HG03045 (cell line): ENCODE results near the gene ACACA.
"Not testable (repeated sequence)": the region's sequence is repeated elsewhere in the genome, so short reads cannot be mapped to it uniquely, and the experiment has no call there.

Source experiments
- ATAC-seq: cut with Tn5 transposase; IDR thresholded peaks from one replicate; pipeline ENCODE4 v1.9.1; 2021; ENCODE audit warnings: mild to moderate bottlenecking, moderate library complexity; ENCODE audit not compliant: unreplicated experiment

The ACACA gene

GRCh38 chr17:37188157-37188556 lies 218.5 kb downstream of the ACACA start:
- no peak for ATAC-seq

DNA sequence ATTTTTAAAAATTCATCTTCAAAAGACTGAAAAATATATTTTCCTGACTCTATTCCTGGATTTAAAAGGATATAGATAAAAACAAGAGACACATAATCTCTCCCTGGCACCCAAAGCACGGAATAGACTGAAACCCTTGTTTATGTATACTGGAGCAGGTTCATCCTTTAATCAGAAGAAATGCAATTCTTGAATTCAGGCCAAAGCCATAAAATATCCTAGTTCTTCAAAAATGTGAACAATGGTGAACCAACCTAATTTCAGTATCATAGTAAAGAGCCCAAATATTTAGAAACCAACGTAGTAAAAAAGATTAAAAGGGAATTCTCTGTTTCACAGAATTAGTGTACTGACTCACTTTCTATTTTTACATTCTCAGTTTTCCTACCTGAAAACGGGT lies 219.4 kb downstream of the ACACA start:
- ATAC-seq, result no peak

GRCh38 chr17:37182786-37183465 lies 223.7 kb downstream of the ACACA start:
- ATAC-seq, result no peak

DNA sequence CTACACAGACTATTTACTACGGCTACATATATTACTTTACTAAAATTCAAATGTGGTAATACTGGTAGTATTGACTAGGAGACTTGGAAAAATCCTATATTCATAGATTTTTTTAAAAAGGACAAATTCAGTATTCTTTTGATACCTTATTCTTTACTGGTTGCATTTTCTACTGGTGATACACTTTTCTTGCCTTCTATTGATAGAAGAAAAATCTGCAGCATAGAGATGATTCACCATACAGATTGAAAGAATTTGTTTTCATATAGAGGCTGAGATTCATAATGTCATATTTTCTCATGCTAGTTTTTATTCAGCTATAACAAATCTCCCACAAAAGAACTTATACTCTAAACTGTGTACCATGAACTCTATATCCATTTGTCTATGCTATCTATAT lies 226.3 kb downstream of the ACACA start:
- no peak for ATAC-seq

DNA sequence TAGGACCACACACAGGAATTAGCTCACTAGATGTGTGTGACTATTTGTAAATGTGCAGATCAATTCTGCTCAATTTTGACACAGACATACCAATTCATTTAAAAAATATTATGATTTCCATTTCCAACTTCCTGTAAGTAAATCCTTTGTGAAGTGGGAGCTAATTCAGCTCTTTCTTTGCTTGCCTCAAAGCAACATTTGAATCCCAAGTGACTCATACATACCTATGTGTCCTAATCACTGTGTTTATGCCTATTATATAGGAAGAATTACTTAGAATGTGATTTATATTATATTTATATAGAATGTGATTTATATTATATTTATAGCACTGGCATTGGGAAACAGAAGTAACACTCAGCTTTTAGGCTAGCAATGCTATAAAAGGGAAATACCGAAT lies 226.7 kb downstream of the ACACA start:
- ATAC-seq, result no peak

- ATAC-seq, result no peak
Measured at GRCh38 chr17:37177254-37177870, 229.3 kb downstream of the ACACA start.

- ATAC-seq, result no peak
Measured at GRCh38 chr17:37176723-37177122, 229.9 kb downstream of the ACACA start.

GRCh38 chr17:37174205-37174604 lies 232.4 kb downstream of the ACACA start:
- no peak for ATAC-seq

DNA sequence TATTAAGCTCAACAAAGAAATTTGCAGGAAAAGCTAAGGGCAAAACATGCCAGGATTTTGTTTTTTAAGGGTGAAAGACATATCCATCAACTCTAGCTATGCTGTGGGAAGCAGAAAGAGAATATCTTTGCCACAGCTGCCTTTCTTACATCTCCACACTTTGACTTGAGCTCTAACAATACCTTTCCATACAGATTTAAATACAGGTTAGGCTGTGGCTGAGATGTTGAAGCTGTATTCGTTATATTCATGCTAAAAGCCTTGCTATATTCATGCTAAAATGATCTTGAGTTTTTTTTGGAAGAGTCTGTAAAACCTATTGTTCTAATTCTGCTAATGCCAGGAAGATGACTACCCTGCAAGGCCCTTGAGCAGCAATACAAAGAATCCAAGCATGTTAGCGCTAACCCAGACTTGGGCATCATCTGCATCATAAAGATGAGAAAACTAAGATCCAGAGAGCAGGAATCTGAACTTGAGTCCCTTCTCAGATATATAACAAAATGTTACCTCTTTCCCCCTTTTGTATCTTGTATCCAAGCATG lies 235.7 kb downstream of the ACACA start:
- no peak for ATAC-seq

- no peak for ATAC-seq
Measured at GRCh38 chr17:37168731-37169353, 237.8 kb downstream of the ACACA start.

- no peak for ATAC-seq
Measured at GRCh38 chr17:37167756-37168155, 238.9 kb downstream of the ACACA start.

DNA sequence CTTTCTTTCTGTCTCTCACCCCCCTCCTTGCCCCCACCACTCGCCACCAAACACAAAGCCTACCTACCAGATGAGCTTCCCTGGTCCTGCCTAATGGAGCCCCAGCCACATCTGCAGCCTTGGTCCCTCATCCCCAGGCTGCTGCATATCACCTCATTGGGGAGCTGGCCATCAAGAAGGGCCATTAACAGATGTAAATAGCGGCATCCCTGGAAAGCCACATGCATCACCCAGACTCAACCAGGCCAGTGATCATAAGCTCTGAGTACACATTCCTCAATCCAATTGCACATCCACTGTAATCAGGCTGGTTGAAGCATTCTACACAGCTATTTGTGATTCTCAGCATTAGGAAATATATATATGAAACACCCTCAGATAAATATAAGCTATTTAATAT lies 242.6 kb downstream of the ACACA start:
- no peak for ATAC-seq

DNA sequence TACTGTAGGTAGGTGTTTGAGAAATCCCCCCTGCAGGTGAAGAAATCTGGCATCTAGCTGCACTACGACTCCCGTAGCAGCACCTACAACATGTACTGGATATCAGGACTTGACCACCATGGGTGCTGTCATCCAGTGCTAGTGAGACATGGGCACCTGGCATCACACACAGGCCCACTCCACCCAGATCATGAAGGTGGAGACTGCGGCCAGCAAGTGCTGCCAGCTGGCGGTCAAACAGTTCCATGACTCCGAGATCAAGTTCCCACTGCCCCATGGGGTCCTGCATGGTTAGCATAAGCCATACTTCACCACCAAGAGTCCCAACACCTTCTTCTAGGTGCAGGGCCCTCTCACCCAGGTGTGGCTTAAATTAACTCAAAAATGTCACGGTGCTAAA lies 243.8 kb downstream of the ACACA start:
- ATAC-seq, result no peak

DNA sequence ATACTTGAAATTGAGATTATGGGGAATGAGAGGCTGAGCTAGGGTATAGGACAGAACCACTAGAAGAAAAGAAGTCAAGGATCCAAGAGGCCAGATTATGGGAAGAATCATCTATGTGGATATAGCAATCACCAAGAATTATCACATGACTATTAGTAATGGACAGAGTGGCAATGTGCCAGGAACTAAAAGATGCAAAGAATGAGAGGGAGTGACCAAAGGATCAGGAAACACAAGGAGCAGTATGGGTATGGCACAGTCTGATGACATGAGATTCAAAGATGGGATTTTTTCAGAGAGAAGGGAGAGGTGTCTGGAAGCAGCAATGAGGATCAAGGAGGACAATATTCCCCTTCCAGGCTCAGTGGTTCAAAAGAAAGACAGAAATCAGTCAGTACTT lies 245.7 kb downstream of the ACACA start:
- ATAC-seq, result no peak

DNA sequence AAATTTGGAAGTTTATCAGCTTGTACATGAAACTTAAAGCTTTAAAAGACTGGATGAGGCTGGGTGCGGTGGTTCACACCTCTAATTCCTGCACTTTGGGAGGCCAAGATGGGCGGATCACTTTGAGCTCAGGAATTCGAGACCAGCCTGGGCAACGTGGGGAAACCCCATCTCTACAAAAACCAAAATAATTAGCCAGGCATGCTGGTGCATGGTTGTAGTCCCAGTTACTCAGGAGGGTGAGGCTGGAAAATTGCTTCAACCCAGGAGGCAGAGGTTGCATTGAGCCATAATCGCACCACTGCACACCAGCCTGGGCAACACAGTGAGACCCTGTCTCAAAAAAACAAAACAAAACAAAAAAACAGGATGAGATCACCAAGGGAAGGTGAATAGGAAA lies 248.3 kb downstream of the ACACA start:
- ATAC-seq, result no peak

GRCh38 chr17:37148156-37148555 lies 258.5 kb downstream of the ACACA start:
- ATAC-seq, result no peak

GRCh38 chr17:37147301-37147812 lies 259.3 kb downstream of the ACACA start:
- peak; percentile 53 for ATAC-seq

GRCh38 chr17:37146086-37147064 lies 260.3 kb downstream of the ACACA start:
- ATAC-seq, result no peak

DNA sequence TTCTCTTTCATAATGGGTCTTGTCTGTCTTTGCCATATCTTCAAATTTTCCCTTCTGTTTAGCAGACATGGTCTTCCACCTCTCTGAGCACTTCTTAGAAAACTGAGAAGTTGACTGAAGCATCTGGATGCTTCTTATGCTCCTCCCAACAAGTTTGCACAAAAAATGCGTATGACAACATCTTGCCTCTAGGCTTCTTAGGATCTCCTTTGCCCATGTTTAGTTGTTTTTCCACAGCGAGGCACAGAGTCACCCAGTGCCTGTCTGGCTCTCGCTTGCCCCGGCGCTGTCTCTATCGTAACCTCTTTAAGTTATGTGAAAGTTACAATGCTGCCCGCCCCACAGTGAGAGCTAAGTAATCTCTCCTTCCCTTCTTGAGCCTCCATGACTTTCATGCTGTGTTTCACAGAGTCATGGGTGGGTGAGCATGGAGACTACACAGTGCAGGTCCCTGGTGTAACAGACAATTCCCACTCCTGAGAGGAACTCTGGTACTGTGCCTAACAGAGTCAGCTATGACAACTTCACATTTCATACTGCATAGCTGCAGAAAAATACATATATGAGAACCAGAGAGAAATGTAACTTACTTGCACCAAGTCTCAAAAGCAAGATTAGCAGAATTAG lies 262.4 kb downstream of the ACACA start:
- ATAC-seq, result no peak

DNA sequence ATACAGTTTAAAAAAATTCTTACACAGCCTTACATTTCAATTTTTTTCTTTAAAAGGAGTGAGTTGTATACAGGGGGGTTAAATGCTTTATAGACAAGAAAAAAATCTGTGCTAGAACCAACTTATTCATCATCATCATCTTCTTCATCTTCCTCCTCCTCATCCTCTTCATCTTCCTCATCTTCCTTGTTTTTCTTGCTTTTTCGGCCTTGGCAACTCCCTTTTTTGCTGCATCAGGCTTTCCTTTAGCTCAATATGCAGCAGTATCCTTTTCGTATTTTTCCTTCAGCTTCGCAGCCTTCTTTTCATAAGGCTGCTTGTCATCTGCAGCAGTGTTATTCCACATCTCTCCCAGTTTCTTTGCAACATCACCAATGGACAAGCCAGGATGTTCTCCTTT lies 263.1 kb downstream of the ACACA start:
- not testable (repeated sequence) for ATAC-seq
